HUES64 (cell line): ENCODE measurements around the gene TMIGD3.

ENCODE experiments used
- H3K27ac ChIP-seq: 2 replicates; pipeline ENCODE4 v1.7.0; 2013; ENCODE audit warnings: low read depth, low read length, inconsistent platforms
- H3K27me3 ChIP-seq: 2 replicates; pipeline ENCODE4 v1.6.1; 2013; ENCODE audit warnings: mild to moderate bottlenecking, low read length; ENCODE audit not compliant: insufficient read depth
- H3K36me3 ChIP-seq: 2 replicates; pipeline ENCODE4 v1.6.1; 2013; ENCODE audit warnings: mild to moderate bottlenecking, low read length; ENCODE audit not compliant: insufficient read depth
- H3K4me1 ChIP-seq: 2 replicates; pipeline ENCODE4 v1.6.1; 2013; ENCODE audit warnings: mild to moderate bottlenecking, low read length, moderate library complexity; ENCODE audit not compliant: insufficient read depth
- H3K4me3 ChIP-seq: 2 replicates; pipeline ENCODE4 v1.5.1; 2013; ENCODE audit warnings: mild to moderate bottlenecking, low read length, moderate library complexity
- H3K9ac ChIP-seq: 2 replicates; pipeline ENCODE4 v1.6.1; 2013; ENCODE audit warnings: mild to moderate bottlenecking, low read depth, low read length
- H3K9me3 ChIP-seq: 2 replicates; pipeline ENCODE4 v1.6.1; 2013; ENCODE audit warnings: low read depth, low read length; ENCODE audit not compliant: insufficient read depth
- WGBS: fragments of 150-250, 120-280 bp; methylation state at CpG from one replicate; pipeline ENCODE4 v1.1.7; 2013; ENCODE audit warnings: missing lambda C conversion rate; 5-methylcytosine and 5-hydroxymethylcytosine counted together

The TMIGD3 gene

GRCh38 chr1:111506561-111506960, 3.1 kb upstream of the TMIGD3 start:
- WGBS = 31% methylated on average over 2 of the region's 2 CpGs
- no peak overlapping the region for H3K27ac ChIP-seq
- H3K4me1 ChIP-seq = peaks cover 9% of the 10 kb centered on the region
- H3K9me3 ChIP-seq = no peaks in the 10 kb centered on the region
- no peaks in the 10 kb centered on the region for H3K27me3 ChIP-seq
- H3K4me3 ChIP-seq = no peak overlapping the region
- no peaks in the 10 kb centered on the region for H3K36me3 ChIP-seq
- no peak overlapping the region for H3K9ac ChIP-seq

- Histone ChIP-seq H3K36me3 (no peaks in the 10 kb centered on the region), H3K4me3 (no peak overlapping the region), H3K27ac (no peak overlapping the region), H3K4me1 (peaks cover 9% of the 10 kb centered on the region), H3K9me3 (no peaks in the 10 kb centered on the region), H3K27me3 (no peaks in the 10 kb centered on the region), H3K9ac (no peak overlapping the region)
- 92% methylated on average over 6 of the region's 6 CpGs for WGBS
Measured at GRCh38 chr1:111505641-111506119, 2.2 kb upstream of the TMIGD3 start.

DNA sequence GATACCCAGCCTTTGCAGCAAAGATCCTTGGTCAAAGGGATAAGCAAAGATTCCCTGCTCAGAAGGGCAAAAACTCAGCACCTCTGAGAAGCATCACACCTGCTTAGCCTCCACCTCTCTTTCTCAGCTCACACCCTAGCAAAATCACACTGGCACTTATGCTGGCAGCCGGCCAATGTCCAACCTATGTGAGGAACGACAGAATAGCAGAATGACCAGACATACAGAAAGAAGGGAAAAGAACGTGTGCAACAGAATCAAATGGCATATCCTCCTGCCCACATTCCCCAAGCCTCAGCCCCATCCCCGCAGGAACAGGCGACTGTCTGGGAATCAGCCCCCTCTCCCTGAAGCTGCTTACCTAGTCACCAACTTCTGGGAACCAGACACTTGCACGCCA, 664 bp upstream of the TMIGD3 start:
- Histone ChIP-seq H3K9ac (no peak overlapping the region), H3K27ac (no peak overlapping the region), H3K9me3 (no peaks in the 10 kb centered on the region), H3K4me1 (peaks cover 9% of the 10 kb centered on the region), H3K36me3 (no peaks in the 10 kb centered on the region), H3K27me3 (no peaks in the 10 kb centered on the region), H3K4me3 (no peak overlapping the region)
- 71% methylated on average over 6 of the region's 6 CpGs for WGBS

- no peaks in the 10 kb centered on the region for H3K4me1 ChIP-seq
- no peak overlapping the region for H3K9ac ChIP-seq
- H3K27me3 ChIP-seq = no peaks in the 10 kb centered on the region
- WGBS = 89% methylated on average over 5 of the region's 7 CpGs
- no peaks in the 10 kb centered on the region for H3K36me3 ChIP-seq
- H3K4me3 ChIP-seq = no peak overlapping the region
- H3K9me3 ChIP-seq = no peaks in the 10 kb centered on the region
- H3K27ac ChIP-seq = no peak overlapping the region
Measured at GRCh38 chr1:111501645-111502044, 1.8 kb downstream of the TMIGD3 start.

DNA sequence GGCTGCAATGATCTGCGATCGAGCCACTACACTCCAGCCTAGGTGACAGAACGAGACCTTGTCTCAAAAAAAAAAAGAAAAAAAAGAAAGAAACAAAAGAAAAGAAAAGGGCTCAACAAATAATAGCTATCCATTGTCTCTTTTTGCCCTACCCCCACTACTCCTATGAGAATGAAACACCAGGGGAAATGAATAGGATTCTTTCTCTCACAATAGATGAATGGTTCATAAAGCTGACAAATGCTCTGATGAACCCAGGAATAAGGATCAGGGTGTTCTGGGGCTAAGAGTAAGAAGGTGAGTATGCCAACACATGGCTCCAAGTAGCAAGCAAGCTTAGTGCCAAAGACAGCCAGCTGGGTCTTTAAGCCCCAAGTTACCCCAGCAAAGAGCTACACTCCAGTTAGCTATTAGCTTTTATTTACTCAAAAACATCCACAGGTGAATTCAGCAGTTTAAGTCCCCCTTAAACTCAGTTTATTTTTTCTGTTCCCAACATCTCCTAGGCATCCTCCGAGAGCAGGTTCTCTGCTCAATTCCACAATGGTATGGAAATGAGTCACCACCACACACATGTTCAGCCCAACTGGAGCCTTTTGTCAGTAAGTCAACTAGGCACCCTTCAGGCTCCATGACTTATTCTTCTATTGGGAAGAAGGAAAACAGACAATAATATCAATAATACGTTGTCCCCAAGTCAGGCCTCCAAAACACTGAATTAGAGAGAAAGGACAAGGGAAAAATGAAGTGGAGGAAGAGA, 4.2 kb downstream of the TMIGD3 start:
- H3K27me3 ChIP-seq = no peaks in the 10 kb centered on the region
- H3K27ac ChIP-seq = no peak overlapping the region
- H3K9me3 ChIP-seq = no peaks in the 10 kb centered on the region
- no peak overlapping the region for H3K9ac ChIP-seq
- no peak overlapping the region for H3K4me3 ChIP-seq
- no peaks in the 10 kb centered on the region for H3K36me3 ChIP-seq
- H3K4me1 ChIP-seq = no peaks in the 10 kb centered on the region
- 90% methylated on average over 4 of the region's 5 CpGs for WGBS

GRCh38 chr1:111497592-111497991, 5.8 kb downstream of the TMIGD3 start:
- WGBS = 91% methylated on average over 5 of the region's 5 CpGs
- no peak overlapping the region for H3K9ac ChIP-seq
- no peaks in the 10 kb centered on the region for H3K9me3 ChIP-seq
- no peaks in the 10 kb centered on the region for H3K4me1 ChIP-seq
- no peak overlapping the region for H3K27ac ChIP-seq
- no peaks in the 10 kb centered on the region for H3K36me3 ChIP-seq
- no peak overlapping the region for H3K4me3 ChIP-seq
- no peaks in the 10 kb centered on the region for H3K27me3 ChIP-seq

GRCh38 chr1:111496398-111496797, 7.0 kb downstream of the TMIGD3 start:
- no peaks in the 10 kb centered on the region for H3K4me1 ChIP-seq
- no peak overlapping the region for H3K9ac ChIP-seq
- 90% methylated on average over 4 of the region's 4 CpGs for WGBS

GRCh38 chr1:111491070-111491469, 12.4 kb downstream of the TMIGD3 start:
- 92% methylated on average over 7 of the region's 7 CpGs for WGBS
- Histone ChIP-seq H3K27ac (no peak overlapping the region), H3K27me3 (no peaks in the 10 kb centered on the region)

More at GRCh38 chr1:111496398-111496797, 7.0 kb downstream of the TMIGD3 start:
- Histone ChIP-seq H3K4me3 (no peak overlapping the region), H3K36me3 (no peaks in the 10 kb centered on the region), H3K27me3 (no peaks in the 10 kb centered on the region), H3K27ac (no peak overlapping the region), H3K9me3 (no peaks in the 10 kb centered on the region)

DNA sequence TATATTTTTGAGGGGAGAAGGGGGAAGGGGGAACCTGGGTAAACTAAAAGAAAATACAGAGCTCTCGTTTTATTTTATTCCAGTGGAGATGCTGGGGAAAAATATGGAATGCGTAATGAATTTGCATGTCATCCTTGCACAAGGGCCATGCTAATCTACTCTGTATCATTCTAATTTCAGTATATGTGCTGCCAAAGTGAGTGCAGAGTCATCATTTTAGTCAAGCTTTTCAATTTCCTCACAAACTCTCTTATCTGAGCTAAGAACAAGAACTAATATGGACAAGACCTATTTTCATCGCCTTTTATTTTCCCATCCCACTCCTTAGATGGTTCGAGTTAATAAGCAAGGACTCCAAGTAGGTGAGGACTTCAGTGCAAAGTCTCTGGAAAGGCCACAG, 13.2 kb downstream of the TMIGD3 start:
- Histone ChIP-seq H3K36me3 (no peaks in the 10 kb centered on the region), H3K9ac (no peak overlapping the region), H3K4me1 (no peaks in the 10 kb centered on the region), H3K27ac (no peak overlapping the region), H3K27me3 (no peaks in the 10 kb centered on the region), H3K4me3 (no peak overlapping the region), H3K9me3 (no peaks in the 10 kb centered on the region)
- WGBS = 96% methylated on average over 4 of the region's 4 CpGs

More at GRCh38 chr1:111491070-111491469, 12.4 kb downstream of the TMIGD3 start:
- Histone ChIP-seq H3K36me3 (no peaks in the 10 kb centered on the region), H3K4me3 (no peak overlapping the region), H3K9ac (no peak overlapping the region), H3K9me3 (no peaks in the 10 kb centered on the region), H3K4me1 (no peaks in the 10 kb centered on the region)

GRCh38 chr1:111489604-111490003, 13.8 kb downstream of the TMIGD3 start:
- H3K9me3 ChIP-seq = no peaks in the 10 kb centered on the region
- H3K4me3 ChIP-seq = no peak overlapping the region
- H3K4me1 ChIP-seq = no peaks in the 10 kb centered on the region
- no peak overlapping the region for H3K9ac ChIP-seq
- no peaks in the 10 kb centered on the region for H3K27me3 ChIP-seq
- WGBS = 91% methylated on average over 4 of the region's 4 CpGs
- no peak overlapping the region for H3K27ac ChIP-seq
- H3K36me3 ChIP-seq = no peaks in the 10 kb centered on the region

- H3K9ac ChIP-seq = no peak overlapping the region
- no peak overlapping the region for H3K4me3 ChIP-seq
- H3K27ac ChIP-seq = no peak overlapping the region
- no peaks in the 10 kb centered on the region for H3K27me3 ChIP-seq
- H3K36me3 ChIP-seq = no peaks in the 10 kb centered on the region
- no peaks in the 10 kb centered on the region for H3K9me3 ChIP-seq
- H3K4me1 ChIP-seq = no peaks in the 10 kb centered on the region
- WGBS = 97% methylated on average over 9 of the region's 9 CpGs
Measured at GRCh38 chr1:111488669-111489068, 14.8 kb downstream of the TMIGD3 start.

DNA sequence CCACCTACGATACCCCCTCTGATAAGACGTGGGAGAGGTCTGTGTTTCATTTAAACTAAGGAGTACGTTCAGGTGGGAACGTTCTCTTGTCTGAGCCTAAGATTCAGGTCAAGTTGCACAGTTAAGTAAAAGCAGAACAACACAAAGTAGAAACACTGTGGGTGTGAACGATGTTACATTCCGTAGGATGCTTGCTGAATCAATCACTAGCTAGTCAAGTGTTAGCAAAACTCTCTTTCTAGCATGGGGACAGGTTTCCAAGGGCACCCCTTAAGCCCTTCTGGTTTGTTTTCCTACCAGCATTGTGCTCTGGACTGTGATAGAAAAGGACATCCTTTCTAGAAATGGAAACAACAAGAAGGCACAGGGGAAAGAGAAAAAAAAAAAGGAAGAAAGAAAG, 16.3 kb downstream of the TMIGD3 start:
- no peak overlapping the region for H3K27ac ChIP-seq
- H3K36me3 ChIP-seq = no peaks in the 10 kb centered on the region
- no peak overlapping the region for H3K4me3 ChIP-seq
- no peak overlapping the region for H3K9ac ChIP-seq
- H3K27me3 ChIP-seq = no peaks in the 10 kb centered on the region
- H3K9me3 ChIP-seq = no peaks in the 10 kb centered on the region
- H3K4me1 ChIP-seq = no peaks in the 10 kb centered on the region
- 90% methylated on average over 6 of the region's 6 CpGs for WGBS
